Inferior parietal cortex (tissue), 1 donor: Measurements from ENCODE around the gene RPTOR.

Experiments used
- DNase-seq: peaks from one replicate; pipeline ENCODE4 v3.0.0-alpha.2; 2016; ENCODE audit errors: extremely low spot score

RPTOR gene

GRCh38 chr17:80831491-80831890, 286.9 kb downstream of the RPTOR start:
- no peak for DNase-seq

- peak; percentile 45 for DNase-seq
Observed at GRCh38 chr17:80832266-80832676, 287.6 kb downstream of the RPTOR start.

- DNase-seq: peak; percentile 88
Observed at GRCh38 chr17:80832888-80833583, 288.4 kb downstream of the RPTOR start.

GRCh38 chr17:80833952-80834892, 289.6 kb downstream of the RPTOR start:
- peak; percentile 18 for DNase-seq

- no peak for DNase-seq
Observed at GRCh38 chr17:80834893-80835275, 290.2 kb downstream of the RPTOR start.

GRCh38 chr17:80835816-80836657, 291.4 kb downstream of the RPTOR start:
- DNase-seq: peak; percentile 35

- DNase-seq: no peak
Observed at GRCh38 chr17:80836658-80836965, 292.0 kb downstream of the RPTOR start.

- no peak for DNase-seq
Observed at GRCh38 chr17:80836971-80837481, 292.4 kb downstream of the RPTOR start.

- DNase-seq: no peak
Observed at GRCh38 chr17:80837711-80838110, 293.1 kb downstream of the RPTOR start.

GRCh38 chr17:80838311-80839025, 293.8 kb downstream of the RPTOR start:
- DNase-seq: no peak

- DNase-seq: no peak
Observed at GRCh38 chr17:80839026-80839345, 294.3 kb downstream of the RPTOR start.

- DNase-seq: peak; percentile 20
Observed at GRCh38 chr17:80839511-80839941, 294.9 kb downstream of the RPTOR start.

GRCh38 chr17:80839970-80840369, 295.3 kb downstream of the RPTOR start:
- no peak for DNase-seq

- DNase-seq: no peak
Observed at GRCh38 chr17:80842456-80843013, 297.9 kb downstream of the RPTOR start.

- no peak for DNase-seq
Observed at GRCh38 chr17:80843741-80844156, 299.1 kb downstream of the RPTOR start.

- DNase-seq: no peak
Observed at GRCh38 chr17:80844418-80844990, 299.9 kb downstream of the RPTOR start.

- no peak for DNase-seq
Observed at GRCh38 chr17:80845069-80845862, 300.6 kb downstream of the RPTOR start.

- no peak for DNase-seq
Observed at GRCh38 chr17:80845863-80846671, 301.4 kb downstream of the RPTOR start.

- no peak for DNase-seq
Observed at GRCh38 chr17:80846932-80847331, 302.3 kb downstream of the RPTOR start.
